NOMO-1 (cell line): ENCODE data around the gene TAF6L.
"Not testable (repeated sequence)": the region's sequence is repeated elsewhere in the genome, so short reads cannot be mapped to it uniquely, and the experiment has no call there.

ENCODE experiments used
- DNase-seq, 2 experiments: peaks; one replicate each; lab custom pipeline; 2025; ENCODE audit not compliant: unreplicated experiment in 2 of 2; lab: John Stamatoyannopoulos, UW

TAF6L gene

DNA sequence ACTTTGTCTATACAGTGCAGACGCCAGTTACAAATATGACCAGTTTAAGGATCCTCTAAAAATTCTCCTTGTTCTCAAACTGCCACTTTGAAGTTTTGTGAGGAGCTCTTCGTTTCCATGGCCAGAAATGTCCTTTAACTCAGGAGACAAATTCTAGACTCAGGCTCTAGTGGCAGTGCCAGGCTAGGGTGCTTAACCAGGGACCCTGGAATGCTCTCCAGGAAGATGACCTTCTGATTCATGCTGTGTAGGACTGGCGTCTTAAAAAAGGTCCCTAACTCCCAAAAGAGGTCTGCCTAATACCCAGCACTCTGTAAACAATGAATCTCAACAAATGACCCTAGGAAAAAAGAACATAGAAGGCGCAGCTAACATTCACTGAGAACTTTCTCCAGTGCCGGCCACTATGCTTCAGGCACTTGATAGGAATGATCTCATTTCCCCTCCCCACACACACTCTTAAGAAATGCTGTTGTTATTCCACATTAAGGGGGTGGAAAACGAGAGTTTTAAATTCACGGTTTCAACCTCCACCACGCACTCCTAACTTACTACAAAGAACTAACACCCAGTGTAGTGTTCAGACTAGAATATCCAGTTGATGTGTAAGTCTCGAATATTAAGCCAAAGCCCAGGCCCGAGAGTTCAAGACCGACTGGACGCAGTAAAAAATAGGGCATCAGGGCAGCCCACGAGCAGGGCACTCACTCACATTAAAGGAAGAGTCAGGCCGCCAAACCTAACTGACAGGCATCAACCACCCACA, 33.3 kb downstream of the TAF6L start:
- DNase-seq: peak in 1 of 2 experiments; percentile 24

DNA sequence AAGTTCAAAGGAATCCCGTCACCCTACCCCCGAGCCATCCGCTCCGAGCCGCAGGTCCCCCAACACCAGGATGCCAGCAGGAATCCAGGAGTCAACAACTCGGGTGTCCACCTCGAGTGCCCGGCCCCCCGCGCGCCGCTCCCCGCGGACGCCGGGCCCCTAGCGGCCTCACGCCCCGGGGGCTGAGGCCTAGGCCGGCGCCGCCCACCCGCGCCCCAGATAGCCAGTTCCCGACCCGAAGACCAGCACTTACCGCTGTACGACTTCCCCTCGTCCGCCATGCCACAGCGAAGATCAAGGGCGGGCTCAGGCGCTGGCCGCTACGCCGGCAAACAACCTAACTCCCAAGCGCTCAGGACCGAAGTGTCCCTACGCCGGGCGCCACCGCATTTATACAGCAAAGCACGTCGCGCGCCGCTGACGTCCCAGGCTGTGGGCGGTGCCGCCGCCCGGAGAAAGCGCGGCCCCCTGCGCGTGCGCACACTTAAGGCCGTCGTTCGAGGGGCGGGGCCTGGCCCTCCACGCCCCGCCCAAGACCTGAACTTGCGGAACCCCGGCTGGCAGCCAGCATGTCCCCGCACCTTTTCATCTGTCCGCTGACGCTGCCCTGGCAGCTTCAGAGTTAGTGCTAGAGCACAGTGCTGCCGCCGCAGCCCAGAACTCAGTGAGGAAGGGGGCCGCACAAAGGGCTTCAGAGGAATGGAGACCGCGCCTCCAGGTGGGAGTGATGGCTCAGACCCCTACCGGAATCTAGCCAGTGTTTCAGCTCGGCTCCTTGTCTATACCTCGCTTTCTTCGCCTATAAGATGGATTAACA, 34.1 kb downstream of the TAF6L start, which contains the start of gene NXF1:
Gene NXF1 (minus strand): TSS at position 365 of the 817 bp plus-strand sequence. CDS start 84 bp downstream, at position 281.
- DNase-seq: peak; percentile 91 to 98

GRCh38 chr11:62805961-62806441, 34.8 kb downstream of the TAF6L start:
- DNase-seq: no peak

DNA sequence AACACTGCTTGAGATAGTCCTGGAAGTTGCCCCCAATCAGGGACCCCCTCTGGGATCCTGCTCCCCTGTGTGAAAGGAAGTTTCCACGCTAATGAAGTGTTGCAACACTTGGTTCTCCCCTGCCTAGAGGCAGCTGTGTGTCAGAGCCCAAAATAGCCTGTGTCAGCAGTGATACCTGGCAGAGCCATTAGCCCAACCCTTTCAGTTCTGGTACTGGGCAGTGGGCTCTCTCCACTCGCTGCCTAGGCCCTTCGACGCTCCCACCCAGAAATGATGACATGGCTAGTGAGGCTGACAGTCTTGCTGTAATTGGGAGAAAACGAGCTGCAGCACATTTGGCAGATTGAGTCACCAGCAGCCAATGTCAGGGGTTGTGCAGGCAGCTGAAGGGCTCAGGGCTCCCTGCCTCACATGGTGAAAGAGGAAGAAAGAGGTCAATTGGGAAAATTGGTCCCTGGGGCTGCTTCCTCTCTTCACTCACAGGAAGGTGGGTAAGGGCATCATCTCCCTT, 35.5 kb downstream of the TAF6L start:
- peak; percentile 84 to 87 for DNase-seq

DNA sequence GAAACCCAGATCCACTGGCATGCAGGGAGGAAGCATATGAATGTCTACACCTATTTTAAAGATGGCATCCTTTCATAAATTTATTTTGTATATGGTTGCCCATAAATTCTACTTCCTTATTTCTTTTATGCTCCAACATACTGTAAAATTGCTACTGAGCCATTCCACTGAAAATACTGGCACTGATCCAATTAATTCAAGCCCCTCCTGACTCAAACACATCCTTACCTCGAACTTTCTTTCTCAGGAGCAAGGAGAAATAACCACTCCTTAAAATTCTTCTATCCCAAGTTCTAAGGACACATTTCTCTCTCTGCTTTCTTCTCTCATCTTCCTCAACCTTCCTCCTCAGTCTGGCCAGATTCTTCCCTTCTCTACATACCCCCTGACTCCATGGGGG, 39.6 kb downstream of the TAF6L start:
- no peak for DNase-seq

DNA sequence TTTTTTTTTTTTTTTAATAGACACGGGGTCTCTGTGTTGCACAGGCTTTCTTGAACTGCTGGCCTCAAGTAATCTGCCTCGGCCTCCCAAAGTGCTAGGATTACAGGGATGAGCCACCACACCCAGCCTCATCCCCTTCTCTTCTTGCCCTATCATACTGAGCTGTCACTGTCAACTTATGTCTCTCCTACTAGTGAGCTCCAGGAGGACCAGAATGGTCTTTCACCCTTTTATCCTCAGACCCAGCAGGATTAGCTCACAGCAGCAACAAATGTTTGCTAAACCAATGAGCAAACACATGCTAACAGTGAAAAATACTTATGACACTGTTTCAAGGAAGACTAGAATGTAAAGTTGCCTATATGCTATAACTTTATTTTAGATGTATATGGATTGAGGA, 40.5 kb downstream of the TAF6L start:
- no peak for DNase-seq

- peak; percentile 79 to 92 for DNase-seq
These were observed 45.4 kb downstream of the TAF6L start for GRCh38 chr11:62816557-62816956.

DNA sequence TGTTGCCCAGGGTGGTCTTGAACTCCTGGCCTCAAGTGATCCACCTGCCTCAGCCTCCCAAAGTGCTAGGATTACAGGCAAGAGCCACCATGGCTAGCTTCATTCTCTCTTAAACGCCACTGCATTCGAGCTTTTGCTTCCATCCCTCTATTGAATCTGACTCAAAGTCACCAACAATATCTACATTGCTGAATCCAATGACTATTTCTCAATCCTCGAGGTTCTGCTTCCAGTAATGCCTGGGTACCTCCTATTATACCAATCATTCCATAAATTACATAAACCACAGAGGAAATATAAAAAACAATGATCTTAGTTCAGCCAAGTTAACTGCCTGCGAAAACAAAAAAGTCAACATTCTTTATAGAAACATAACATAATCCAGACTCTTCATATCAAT, 45.9 kb downstream of the TAF6L start:
- DNase-seq: peak in 1 of 2 experiments; percentile 21

DNA sequence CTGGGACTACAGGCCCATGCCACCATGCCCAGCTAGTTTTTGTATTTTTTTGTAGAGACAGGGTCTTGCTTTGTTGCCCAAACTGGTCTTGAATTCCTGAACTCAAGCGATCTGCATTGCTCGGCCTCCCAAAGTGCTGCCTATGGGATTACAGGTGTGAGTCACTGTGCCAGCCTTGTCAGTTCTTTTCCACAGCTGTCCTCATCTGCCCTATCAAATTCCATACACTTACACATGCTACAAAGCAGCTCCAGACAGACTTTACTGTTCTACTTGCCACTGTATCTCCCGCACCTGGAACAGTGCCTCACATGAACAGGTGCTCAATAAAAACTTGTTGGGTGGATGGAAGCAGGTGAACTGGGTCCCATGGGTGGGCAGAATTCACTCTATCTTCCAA, 52.5 kb downstream of the TAF6L start:
- DNase-seq: no peak

GRCh38 chr11:62828130-62828529, 56.9 kb downstream of the TAF6L start:
- not testable (repeated sequence) for DNase-seq

GRCh38 chr11:62830904-62831519, 59.8 kb downstream of the TAF6L start:
- no peak for DNase-seq

DNA sequence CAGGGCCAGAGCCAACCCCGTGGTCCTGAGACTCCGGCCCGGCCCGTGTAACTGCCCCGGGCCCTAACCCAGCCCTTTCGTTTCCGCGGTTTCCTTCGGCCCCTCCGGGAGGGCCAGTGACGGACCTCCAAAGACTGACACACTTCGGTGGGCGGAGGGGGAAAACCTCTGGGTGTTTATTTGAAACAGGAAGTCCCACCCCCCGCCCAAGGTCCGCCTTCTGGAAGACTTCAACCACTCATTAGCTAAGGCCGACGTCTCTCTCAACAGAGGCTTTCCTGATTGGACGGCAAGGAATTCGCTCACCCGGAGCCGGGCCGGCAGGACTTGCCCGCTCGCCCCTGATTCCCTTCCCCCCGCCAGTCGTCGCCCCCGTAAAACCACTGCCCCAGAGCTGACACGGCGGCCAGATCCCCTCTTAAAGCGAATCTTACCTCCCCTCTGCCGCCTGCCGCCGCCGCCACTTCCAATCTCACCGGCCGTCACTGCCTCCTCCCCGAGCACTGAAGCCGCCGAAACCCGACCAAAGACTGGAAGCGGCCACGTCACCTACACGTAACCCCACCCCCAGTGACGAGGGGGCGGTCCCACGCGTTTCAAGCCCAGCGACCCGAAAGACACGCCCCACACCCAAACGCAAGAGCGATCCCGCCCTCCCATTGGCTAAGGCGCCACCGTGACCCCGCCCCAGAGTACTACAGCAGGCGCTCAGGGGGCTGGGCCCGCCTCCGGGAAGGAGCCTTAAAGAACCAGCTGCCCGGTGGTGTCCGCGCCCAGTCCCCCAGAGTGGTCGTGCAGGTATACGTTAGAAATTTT, 60.5 kb downstream of the TAF6L start, which contains the start of gene STX5:
Gene STX5 (minus strand): TSS at position 532 of the 816 bp plus-strand sequence. CDS start 808 bp downstream, outside the sequence.
- peak; percentile 98 to 100 for DNase-seq

- peak in 1 of 2 experiments; percentile 40 for DNase-seq
These were observed 61.4 kb downstream of the TAF6L start, which contains the start of gene TEX54 for GRCh38 chr11:62832336-62833234. Gene TEX54 (minus strand): TSS chr11:62832841.

GRCh38 chr11:62835336-62835735, 64.1 kb downstream of the TAF6L start:
- no peak for DNase-seq
